Astrocyte (in vitro differentiated cells and primary cell): ENCODE measurements around the gene SMPD3. TPM values are rescaled to one million over a fixed set of nuclear protein-coding genes. Genes with fewer than 3 reads are reported as not detected.

ENCODE experiments used
- DNase-seq: peaks from one replicate; pipeline ENCODE4 v3.0.0-alpha.2; 2010; ENCODE audit warnings: low read depth
- FAIRE-seq: peaks from 2 replicates; lab custom pipeline; 2011; peaks lifted over from hg19 to GRCh38; lab: Jason Lieb, UNC
- H2AFZ ChIP-seq: 2 replicates; pipeline ENCODE4 v1.6.0; 2012; ENCODE audit warnings: low read depth, low read length, inconsistent platforms
- H3K27ac ChIP-seq: 2 replicates; pipeline ENCODE4 v1.5.1; 2011; ENCODE audit warnings: low read depth, low read length, inconsistent platforms
- H3K27me3 ChIP-seq: 2 replicates; pipeline ENCODE4 v1.6.0; 2011; ENCODE audit warnings: low read length, inconsistent platforms; ENCODE audit not compliant: insufficient read depth
- H3K36me3 ChIP-seq: 2 replicates; pipeline ENCODE4 v1.5.1; 2011; ENCODE audit warnings: low read length, inconsistent platforms; ENCODE audit not compliant: insufficient read depth
- H3K4me1 ChIP-seq: 2 replicates; pipeline ENCODE4 v1.5.1; 2011; ENCODE audit warnings: low read length, inconsistent platforms; ENCODE audit not compliant: insufficient read depth
- H3K4me2 ChIP-seq: 2 replicates; pipeline ENCODE4 v1.6.0; 2012; ENCODE audit warnings: low read length, inconsistent platforms
- H3K4me3 ChIP-seq: 2 replicates; pipeline ENCODE4 v1.5.1; 2011; ENCODE audit warnings: low read depth, mild to moderate bottlenecking, low read length, inconsistent platforms; ENCODE audit not compliant: insufficient read depth
- H3K79me2 ChIP-seq: 2 replicates; pipeline ENCODE4 v1.6.0; 2012; ENCODE audit warnings: mild to moderate bottlenecking, low read length, inconsistent platforms; ENCODE audit not compliant: insufficient read depth
- H3K9ac ChIP-seq: 2 replicates; pipeline ENCODE4 v1.6.0; 2012; ENCODE audit warnings: mild to moderate bottlenecking, low read length, inconsistent platforms
- H3K9me3 ChIP-seq: 2 replicates; pipeline ENCODE4 v1.5.1; 2012; ENCODE audit warnings: low read depth, mild to moderate bottlenecking, low read length, inconsistent platforms; ENCODE audit not compliant: insufficient read depth
- H4K20me1 ChIP-seq: 2 replicates; pipeline ENCODE4 v1.6.0; 2012; ENCODE audit warnings: low read length, inconsistent platforms; ENCODE audit not compliant: insufficient read depth
- H3K27ac Mint-ChIP-seq: one replicate; pipeline ENCODE4 v1.8.0; 2021; ENCODE audit warnings: mild to moderate bottlenecking, mixed read lengths; ENCODE audit not compliant: unreplicated experiment
- H3K27me3 Mint-ChIP-seq: one replicate; pipeline ENCODE4 v1.8.0; 2021; ENCODE audit warnings: low read depth, mixed read lengths; ENCODE audit not compliant: unreplicated experiment
- H3K36me3 Mint-ChIP-seq: one replicate; pipeline ENCODE4 v1.8.0; 2021; ENCODE audit warnings: low read depth, mixed read lengths; ENCODE audit not compliant: unreplicated experiment
- H3K4me1 Mint-ChIP-seq: one replicate; pipeline ENCODE4 v1.8.0; 2021; ENCODE audit warnings: low read depth, mixed read lengths; ENCODE audit not compliant: unreplicated experiment
- H3K4me3 Mint-ChIP-seq: one replicate; pipeline ENCODE4 v1.8.0; 2021; ENCODE audit warnings: mild to moderate bottlenecking, moderate library complexity, mixed read lengths; ENCODE audit not compliant: unreplicated experiment
- H3K9me3 Mint-ChIP-seq: one replicate; pipeline ENCODE4 v1.8.0; 2021; ENCODE audit warnings: mild to moderate bottlenecking, mixed read lengths; ENCODE audit not compliant: unreplicated experiment
- EZH2 ChIP-seq: IDR thresholded peaks from 2 replicates; pipeline ENCODE4 v1.6.1; 2012; ENCODE audit warnings: mild to moderate bottlenecking, low read length, inconsistent platforms; ENCODE audit not compliant: insufficient read depth
- total RNA-seq: library from RNA; stranded (reverse); gene quantifications from 2 replicates; pipeline ENCODE4 v1.2.1, GENCODE V29; 2021
- TF ChIP-seq, protein P1 (sequence below): IDR thresholded peaks from 2 replicates; pipeline ENCODE4 v1.5.1; 2011; ENCODE audit warnings: low read depth, mild to moderate bottlenecking, inconsistent platforms, low read length, moderate library complexity; ENCODE audit not compliant: insufficient read depth

The SMPD3 gene
- total RNA-seq, 1 donor from 2014 or later = 0.25 TPM

DNA sequence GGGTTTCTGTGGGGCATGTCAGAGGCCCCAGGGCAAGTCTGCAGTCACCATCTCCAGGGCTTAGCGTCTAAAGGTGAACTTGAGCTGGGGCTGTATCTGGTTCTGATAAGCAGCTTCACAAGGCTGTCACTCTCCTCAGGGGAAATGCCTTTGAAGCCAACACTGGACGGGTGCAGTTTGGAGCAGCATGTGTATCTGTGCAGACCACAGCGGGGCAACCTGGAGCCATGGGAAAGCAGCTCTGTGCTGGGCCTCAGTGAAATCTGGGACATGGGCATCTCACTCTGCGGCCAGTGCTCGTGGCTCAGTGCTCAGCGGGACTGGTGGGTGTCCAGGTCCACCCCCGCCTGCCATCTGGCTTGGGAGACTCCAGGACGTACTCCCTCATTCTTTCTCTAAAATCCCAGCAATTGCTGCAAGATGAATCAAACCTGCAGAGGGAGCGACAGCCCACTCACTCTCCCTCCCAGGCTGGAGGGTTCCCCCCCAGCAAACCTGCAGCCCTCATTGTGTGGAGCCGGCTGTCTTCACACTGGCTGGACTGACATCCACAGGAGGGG lies 74.0 kb downstream of the SMPD3 start:
- no peak overlapping the region for H3K27ac Mint-ChIP-seq
- Histone ChIP-seq H3K27me3 (peaks cover 2% of the 10 kb centered on the region), H2AFZ (no peak overlapping the region), H3K27ac (no peak overlapping the region), H3K79me2 (no peaks in the 10 kb centered on the region), H3K9me3 (no peaks in the 10 kb centered on the region), H3K36me3 (no peaks in the 10 kb centered on the region), H3K4me2 (no peak overlapping the region), H3K9ac (no peak overlapping the region), H3K4me3 (no peak overlapping the region), H3K4me1 (no peaks in the 10 kb centered on the region), H4K20me1 (no peaks in the 10 kb centered on the region)
- H3K9me3 Mint-ChIP-seq = no peaks in the 10 kb centered on the region
- DNase-seq (no peak), FAIRE-seq (no peak)
- peaks cover 63% of the 10 kb centered on the region for H3K27me3 Mint-ChIP-seq
- TF ChIP-seq, protein P1, sequence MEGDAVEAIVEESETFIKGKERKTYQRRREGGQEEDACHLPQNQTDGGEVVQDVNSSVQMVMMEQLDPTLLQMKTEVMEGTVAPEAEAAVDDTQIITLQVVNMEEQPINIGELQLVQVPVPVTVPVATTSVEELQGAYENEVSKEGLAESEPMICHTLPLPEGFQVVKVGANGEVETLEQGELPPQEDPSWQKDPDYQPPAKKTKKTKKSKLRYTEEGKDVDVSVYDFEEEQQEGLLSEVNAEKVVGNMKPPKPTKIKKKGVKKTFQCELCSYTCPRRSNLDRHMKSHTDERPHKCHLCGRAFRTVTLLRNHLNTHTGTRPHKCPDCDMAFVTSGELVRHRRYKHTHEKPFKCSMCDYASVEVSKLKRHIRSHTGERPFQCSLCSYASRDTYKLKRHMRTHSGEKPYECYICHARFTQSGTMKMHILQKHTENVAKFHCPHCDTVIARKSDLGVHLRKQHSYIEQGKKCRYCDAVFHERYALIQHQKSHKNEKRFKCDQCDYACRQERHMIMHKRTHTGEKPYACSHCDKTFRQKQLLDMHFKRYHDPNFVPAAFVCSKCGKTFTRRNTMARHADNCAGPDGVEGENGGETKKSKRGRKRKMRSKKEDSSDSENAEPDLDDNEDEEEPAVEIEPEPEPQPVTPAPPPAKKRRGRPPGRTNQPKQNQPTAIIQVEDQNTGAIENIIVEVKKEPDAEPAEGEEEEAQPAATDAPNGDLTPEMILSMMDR = no peak
- no peaks in the 10 kb centered on the region for H3K4me1 Mint-ChIP-seq
- H3K4me3 Mint-ChIP-seq = no peak overlapping the region
- no peaks in the 10 kb centered on the region for H3K36me3 Mint-ChIP-seq

DNA sequence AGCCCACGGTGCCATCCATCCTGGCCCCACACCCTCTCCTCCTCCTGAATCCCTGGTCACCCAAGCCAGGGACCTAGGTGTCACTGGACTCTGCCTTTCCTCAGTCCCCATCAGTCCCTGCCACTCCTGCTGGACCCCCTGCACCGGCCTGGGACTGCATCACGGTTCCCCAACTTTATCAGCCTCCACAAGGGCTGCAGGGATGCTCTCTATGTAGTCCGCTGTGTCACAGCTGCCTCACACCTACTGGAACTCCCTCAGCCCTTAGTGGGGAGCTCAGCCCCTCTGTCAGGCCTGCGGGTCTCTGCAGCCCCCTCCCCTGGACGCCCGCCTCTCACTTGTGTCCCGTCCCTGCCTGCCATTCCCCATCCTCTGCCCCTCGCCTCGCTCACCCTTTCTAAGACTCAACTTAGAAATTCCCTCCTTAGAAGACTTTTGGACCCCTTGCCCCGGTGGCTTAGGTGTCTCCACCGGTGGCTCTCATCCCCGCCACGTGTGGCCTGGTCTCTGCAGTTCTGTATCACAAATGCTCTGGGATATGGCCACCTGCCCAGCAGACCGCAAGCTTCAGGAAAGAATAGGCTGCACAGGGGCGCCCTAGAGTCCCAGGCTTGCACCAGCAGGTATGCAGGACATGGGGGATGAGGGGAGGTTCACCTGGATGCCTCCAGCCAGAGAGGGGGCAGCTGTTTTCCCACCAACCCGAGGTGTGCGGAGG lies 74.6 kb downstream of the SMPD3 start:
- Mint-ChIP-seq H3K36me3 (no peaks in the 10 kb centered on the region), H3K27me3 (peaks cover 57% of the 10 kb centered on the region), H3K9me3 (no peaks in the 10 kb centered on the region), H3K4me3 (no peak overlapping the region), H3K27ac (no peak overlapping the region), H3K4me1 (no peaks in the 10 kb centered on the region)
- no peak for DNase-seq
- TF ChIP-seq, protein P1 = no peak
- TF ChIP-seq EZH2 = no peak
- Histone ChIP-seq H3K27ac (no peak overlapping the region), H4K20me1 (no peaks in the 10 kb centered on the region), H3K79me2 (no peaks in the 10 kb centered on the region), H3K9ac (no peak overlapping the region), H3K4me2 (no peak overlapping the region), H3K9me3 (no peaks in the 10 kb centered on the region), H3K36me3 (no peaks in the 10 kb centered on the region), H3K27me3 (peaks cover 2% of the 10 kb centered on the region), H3K4me3 (no peak overlapping the region), H3K4me1 (no peaks in the 10 kb centered on the region), H2AFZ (no peak overlapping the region)
- no peak for FAIRE-seq

DNA sequence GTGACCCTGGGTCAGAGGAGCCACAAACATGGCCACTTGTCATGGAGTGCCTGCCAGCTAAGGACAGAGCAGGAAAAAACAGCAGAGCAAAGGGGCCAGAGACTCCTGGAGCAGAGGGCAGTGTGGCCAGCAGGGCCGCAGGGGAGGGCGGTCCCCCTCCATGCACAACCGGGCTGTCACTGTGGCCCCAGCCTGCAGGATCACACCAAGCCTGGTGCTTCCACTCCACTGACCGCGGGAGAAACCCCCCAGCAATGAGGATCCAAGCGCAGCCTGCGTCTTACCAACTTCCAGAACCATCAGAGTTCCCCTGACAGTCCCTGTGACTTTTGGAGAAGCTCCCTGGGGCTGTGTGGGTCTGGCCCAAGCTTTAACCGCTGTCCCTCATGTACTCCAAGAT lies 75.5 kb downstream of the SMPD3 start:
- no peak overlapping the region for H3K27ac ChIP-seq
- H2AFZ ChIP-seq = no peak overlapping the region
- Mint-ChIP-seq H3K36me3 (no peaks in the 10 kb centered on the region), H3K27me3 (peaks cover 55% of the 10 kb centered on the region), H3K27ac (no peak overlapping the region), H3K9me3 (no peaks in the 10 kb centered on the region), H3K4me3 (no peak overlapping the region), H3K4me1 (no peaks in the 10 kb centered on the region)
- no peak overlapping the region for H3K4me2 ChIP-seq
- no peak overlapping the region for H3K9ac ChIP-seq
- no peaks in the 10 kb centered on the region for H3K36me3 ChIP-seq
- DNase-seq (no peak), FAIRE-seq (no peak)
- no peaks in the 10 kb centered on the region for H3K9me3 ChIP-seq
- no peaks in the 10 kb centered on the region for H3K4me1 ChIP-seq
- no peaks in the 10 kb centered on the region for H4K20me1 ChIP-seq
- no peak overlapping the region for H3K4me3 ChIP-seq
- H3K79me2 ChIP-seq = no peaks in the 10 kb centered on the region
- TF ChIP-seq EZH2 = no peak
- TF ChIP-seq, protein P1 = no peak
- H3K27me3 ChIP-seq = peaks cover 2% of the 10 kb centered on the region
